Hepatocyte (in vitro differentiated cells): Measurements from ENCODE around the gene UGT1A10. TPM values are rescaled to one million over a fixed set of nuclear protein-coding genes. Genes with fewer than 3 reads are reported as not detected.
"Not testable (repeated sequence)": the region's sequence is repeated elsewhere in the genome, so short reads cannot be mapped to it uniquely, and the experiment has no call there.

Experiments used
- DNase-seq: peaks from one replicate; pipeline ENCODE4 v3.0.0-alpha.2; 2016; ENCODE audit warnings: low spot score
- H2AFZ ChIP-seq: fragments of 200-600 bp; sonication (generic); 2 replicates; pipeline ENCODE4 v1.6.0; 2016; ENCODE audit warnings: antibody characterized with exemption, mild to moderate bottlenecking
- H3K27ac ChIP-seq: fragments of 200-600 bp; sonication (generic); 2 replicates; pipeline ENCODE4 v1.5.1; 2016; ENCODE audit warnings: mild to moderate bottlenecking
- H3K27me3 ChIP-seq: fragments of 200-600 bp; sonication (generic); 2 replicates; pipeline ENCODE4 v1.6.1; 2016
- H3K36me3 ChIP-seq: fragments of 200-600 bp; sonication (generic); replicated peaks from 2 replicates; pipeline ENCODE4 v1.5.1; 2016; ENCODE audit warnings: low read depth; ENCODE audit not compliant: insufficient read depth
- H3K4me1 ChIP-seq: fragments of 200-600 bp; sonication (generic); 2 replicates; pipeline ENCODE4 v1.5.1; 2016; ENCODE audit warnings: mild to moderate bottlenecking, moderate library complexity; ENCODE audit not compliant: insufficient read depth
- H3K4me2 ChIP-seq: fragments of 200-600 bp; sonication (generic); 2 replicates; pipeline ENCODE4 v1.6.0; 2016
- H3K4me3 ChIP-seq: fragments of 200-600 bp; sonication (generic); 2 replicates; pipeline ENCODE4 v1.5.1; 2016; ENCODE audit warnings: mild to moderate bottlenecking
- H3K79me2 ChIP-seq: fragments of 200-600 bp; sonication (generic); 2 replicates; pipeline ENCODE4 v1.6.0; 2017; ENCODE audit warnings: mild to moderate bottlenecking
- H3K9me2 ChIP-seq: fragments of 200-600 bp; sonication (generic); replicated peaks from 2 replicates; pipeline ENCODE4 v1.6.0; 2017; ENCODE audit warnings: mild to moderate bottlenecking; ENCODE audit not compliant: insufficient read depth
- H3K9me3 ChIP-seq: fragments of 200-600 bp; sonication (generic); 2 replicates; pipeline ENCODE4 v1.5.1; 2016; ENCODE audit warnings: low read depth, mild to moderate bottlenecking
- H4K20me1 ChIP-seq: fragments of 200-600 bp; sonication (generic); 2 replicates; pipeline ENCODE4 v1.6.0; 2016; ENCODE audit warnings: mild to moderate bottlenecking; ENCODE audit not compliant: insufficient read depth, poor library complexity, severe bottlenecking
- EZH2 ChIP-seq: fragments of 200-600 bp; sonication (generic); IDR thresholded peaks from 2 replicates; pipeline ENCODE4 v1.6.1; 2016; ENCODE audit warnings: antibody characterized with exemption, mild to moderate bottlenecking, borderline replicate concordance
- EZH2phosphoT487 ChIP-seq: fragments of 200-600 bp; sonication (generic); IDR thresholded peaks from one replicate; pipeline ENCODE4 v1.6.1; 2018; ENCODE audit warnings: antibody characterized with exemption, mild to moderate bottlenecking, low read depth, moderate library complexity; ENCODE audit not compliant: unreplicated experiment, severe bottlenecking
- WGBS: methylation state at CpG from one replicate; pipeline ENCODE4 v1.1.6; 2016; ENCODE audit warnings: low lambda C conversion rate; ENCODE audit errors: missing lambda C conversion rate; 5-methylcytosine and 5-hydroxymethylcytosine counted together
- polyA plus RNA-seq: library from polyadenylated mRNA; unstranded; fragments of >200 nt; fragmentation: Nextera tagmentation; extraction: Ambion mirVana; gene quantifications from 2 replicates; pipeline ENCODE4 v1.2.1, GENCODE V29; 2016
- total RNA-seq: library from RNA; depleted of rRNA; stranded (reverse); fragments of >200 nt; gene quantifications from 2 replicates; pipeline ENCODE4 v1.2.3, GENCODE V29; 2014
- TF ChIP-seq, protein P1 (sequence below): fragments of 200-600 bp; sonication (generic); IDR thresholded peaks from 2 replicates; pipeline ENCODE4 v1.5.1; 2016; ENCODE audit warnings: antibody characterized with exemption, mild to moderate bottlenecking; ENCODE audit not compliant: poor library complexity

UGT1A10 gene
- total and polyA plus RNA-seq, 2 experiments from 2014 or later, result not detected

DNA sequence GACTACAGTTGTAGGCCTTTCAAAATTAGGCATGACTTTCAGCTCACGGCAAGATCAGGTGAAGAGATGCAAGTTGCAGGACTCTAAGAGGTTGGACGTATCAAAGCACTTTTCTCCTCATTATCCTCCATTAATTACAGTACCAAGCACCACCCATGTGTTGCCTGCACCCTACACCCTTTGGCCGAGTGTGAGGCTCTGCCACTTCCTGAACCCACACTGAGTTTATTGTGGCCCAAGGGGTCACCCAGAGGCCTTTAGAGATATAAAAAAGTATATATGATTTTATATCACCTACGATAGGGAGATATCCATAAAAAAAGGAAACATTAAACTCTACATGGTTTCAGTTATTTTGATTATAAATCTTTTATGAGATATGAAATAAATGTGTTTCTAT is 16.0 kb upstream of the UGT1A10 start:
- Histone ChIP-seq H2AFZ (no peak overlapping the region), H3K4me1 (no peaks in the 10 kb centered on the region), H3K36me3 (no peaks in the 10 kb centered on the region), H3K4me2 (no peak overlapping the region), H3K79me2 (no peaks in the 10 kb centered on the region), H3K27me3 (peaks cover 6% of the 10 kb centered on the region), H3K4me3 (no peak overlapping the region), H3K27ac (no peak overlapping the region), H3K9me3 (no peaks in the 10 kb centered on the region), H3K9me2 (no peaks in the 10 kb centered on the region), H4K20me1 (no peaks in the 10 kb centered on the region)
- 87% methylated on average over 4 of the region's 4 CpGs for WGBS
- no peak for DNase-seq
- TF ChIP-seq, protein P1, sequence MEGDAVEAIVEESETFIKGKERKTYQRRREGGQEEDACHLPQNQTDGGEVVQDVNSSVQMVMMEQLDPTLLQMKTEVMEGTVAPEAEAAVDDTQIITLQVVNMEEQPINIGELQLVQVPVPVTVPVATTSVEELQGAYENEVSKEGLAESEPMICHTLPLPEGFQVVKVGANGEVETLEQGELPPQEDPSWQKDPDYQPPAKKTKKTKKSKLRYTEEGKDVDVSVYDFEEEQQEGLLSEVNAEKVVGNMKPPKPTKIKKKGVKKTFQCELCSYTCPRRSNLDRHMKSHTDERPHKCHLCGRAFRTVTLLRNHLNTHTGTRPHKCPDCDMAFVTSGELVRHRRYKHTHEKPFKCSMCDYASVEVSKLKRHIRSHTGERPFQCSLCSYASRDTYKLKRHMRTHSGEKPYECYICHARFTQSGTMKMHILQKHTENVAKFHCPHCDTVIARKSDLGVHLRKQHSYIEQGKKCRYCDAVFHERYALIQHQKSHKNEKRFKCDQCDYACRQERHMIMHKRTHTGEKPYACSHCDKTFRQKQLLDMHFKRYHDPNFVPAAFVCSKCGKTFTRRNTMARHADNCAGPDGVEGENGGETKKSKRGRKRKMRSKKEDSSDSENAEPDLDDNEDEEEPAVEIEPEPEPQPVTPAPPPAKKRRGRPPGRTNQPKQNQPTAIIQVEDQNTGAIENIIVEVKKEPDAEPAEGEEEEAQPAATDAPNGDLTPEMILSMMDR, result no peak
- TF ChIP-seq EZH2phosphoT487 (no peak), EZH2 (no peak)

DNA sequence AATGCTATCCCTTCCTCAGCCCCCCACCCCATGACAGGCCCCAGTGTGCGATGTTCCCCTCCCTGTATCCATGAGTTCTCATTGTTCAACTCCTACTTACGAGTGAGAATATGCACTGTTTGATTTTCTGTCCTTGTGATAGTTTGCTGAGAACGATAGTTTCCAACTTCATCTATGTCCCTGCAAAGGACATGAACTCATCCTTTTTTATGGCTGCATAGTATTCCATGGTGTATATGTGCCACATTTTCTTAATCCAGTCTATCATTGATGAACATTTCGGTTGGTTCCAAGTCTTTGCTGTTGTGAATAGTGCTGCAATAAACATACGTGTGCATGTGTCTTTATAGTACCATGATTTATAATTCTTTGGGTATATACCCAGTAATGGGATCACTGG is 14.4 kb upstream of the UGT1A10 start:
- H3K36me3 ChIP-seq, H3K4me2 ChIP-seq, H3K79me2 ChIP-seq, H3K27me3 ChIP-seq, H2AFZ ChIP-seq, H3K27ac ChIP-seq, H3K4me1 ChIP-seq, H3K4me3 ChIP-seq, H4K20me1 ChIP-seq, H3K9me3 ChIP-seq, H3K9me2 ChIP-seq, DNase-seq: not testable (repeated sequence)
- 84% methylated on average over 5 of the region's 5 CpGs for WGBS

DNA sequence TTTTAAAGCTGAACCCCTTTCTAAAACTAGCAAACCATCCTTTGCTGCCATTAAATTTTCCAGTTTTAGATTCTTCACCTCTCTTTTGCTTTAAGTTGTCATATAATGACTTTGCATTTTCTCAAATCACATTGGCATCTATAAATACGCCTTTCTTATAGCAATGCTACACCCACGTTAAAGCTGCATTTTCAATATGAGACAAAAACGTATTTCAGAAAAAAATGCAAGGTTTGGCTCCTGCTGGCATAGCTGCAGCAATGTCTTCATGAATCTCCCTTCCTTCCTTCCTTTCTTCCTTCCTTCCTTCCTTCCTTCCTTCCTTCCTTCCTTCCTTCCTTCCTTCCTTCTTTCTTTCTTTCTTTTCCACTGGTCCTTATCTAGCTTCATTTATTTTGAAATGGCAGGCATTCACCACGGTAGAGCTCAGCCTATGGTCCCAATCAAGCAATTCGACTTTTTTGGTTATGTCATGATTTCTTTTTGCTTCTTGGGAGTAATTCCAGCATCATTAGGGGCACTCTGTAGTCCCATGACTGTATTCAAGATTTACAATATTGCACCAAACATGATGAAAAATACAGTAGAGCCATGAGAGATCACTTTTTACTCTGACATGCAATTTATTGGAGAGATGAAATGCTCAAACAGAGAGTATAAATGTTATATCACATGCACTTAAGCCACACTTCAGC is 8.8 kb upstream of the UGT1A10 start:
- no peaks in the 10 kb centered on the region for H3K4me1 ChIP-seq
- 48% methylated on average over 5 of the region's 5 CpGs for WGBS
- no peak for DNase-seq

DNA sequence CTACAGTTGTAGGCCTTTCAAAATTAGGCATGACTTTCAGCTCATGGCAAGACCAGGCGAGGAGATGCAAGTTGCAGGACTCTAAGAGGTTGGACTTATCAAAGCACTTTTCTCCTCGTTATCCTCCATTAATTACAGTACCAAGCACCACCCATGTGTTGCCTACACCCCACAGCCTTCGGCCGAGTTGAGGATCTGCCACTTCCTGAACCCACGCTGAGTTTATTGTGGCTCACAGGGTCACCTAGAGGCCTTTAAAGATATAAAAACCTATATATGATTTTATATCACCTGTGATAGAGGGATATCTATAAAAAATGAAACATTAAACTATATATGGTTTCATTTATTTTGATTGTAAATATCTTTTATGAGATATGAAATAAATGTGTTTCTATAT is 2.6 kb downstream of the UGT1A10 start:
- Histone ChIP-seq H3K9me2 (no peaks in the 10 kb centered on the region), H4K20me1 (no peaks in the 10 kb centered on the region), H3K4me3 (no peak overlapping the region), H3K4me1 (no peaks in the 10 kb centered on the region), H3K27ac (no peak overlapping the region), H2AFZ (no peak overlapping the region), H3K36me3 (no peaks in the 10 kb centered on the region), H3K4me2 (no peak overlapping the region), H3K27me3 (no peaks in the 10 kb centered on the region), H3K79me2 (no peaks in the 10 kb centered on the region), H3K9me3 (no peaks in the 10 kb centered on the region)
- DNase-seq, result no peak
- TF ChIP-seq EZH2, result no peak
- no peak for TF ChIP-seq EZH2phosphoT487
- TF ChIP-seq, protein P1, result no peak
- 82% methylated on average over 5 of the region's 5 CpGs for WGBS

More for the DNA sequence above, 8.8 kb upstream of the UGT1A10 start:
- H3K36me3 ChIP-seq, result no peaks in the 10 kb centered on the region
- H2AFZ ChIP-seq, result no peak overlapping the region
- no peak overlapping the region for H3K27ac ChIP-seq
- no peak for TF ChIP-seq EZH2
- TF ChIP-seq, protein P1, result no peak
- TF ChIP-seq EZH2phosphoT487, result no peak
- no peaks in the 10 kb centered on the region for H4K20me1 ChIP-seq
- H3K4me2 ChIP-seq, result no peak overlapping the region
- H3K79me2 ChIP-seq, result no peaks in the 10 kb centered on the region
- no peaks in the 10 kb centered on the region for H3K9me3 ChIP-seq
- no peaks in the 10 kb centered on the region for H3K9me2 ChIP-seq
- H3K27me3 ChIP-seq, result peaks cover 6% of the 10 kb centered on the region
- no peak overlapping the region for H3K4me3 ChIP-seq
